Mesenchymal stem cell (in vitro differentiated cells and primary cell): Measurements from ENCODE around the gene GRID2.

Experiments
- DNase-seq: peaks from one replicate; pipeline ENCODE4 v3.0.0-alpha.2; 2013
- H2AFZ ChIP-seq: one replicate; pipeline ENCODE4 v1.6.1; 2013; ENCODE audit warnings: low read depth, mild to moderate bottlenecking, control low read depth, inconsistent platforms, low read length, moderate library complexity
- H2AK5ac ChIP-seq: 2 replicates; pipeline ENCODE4 v1.6.1; 2013; ENCODE audit warnings: low read length, moderate library complexity, mild to moderate bottlenecking, inconsistent platforms; ENCODE audit not compliant: severe bottlenecking
- H2BK120ac ChIP-seq: one replicate; pipeline ENCODE4 v1.6.1; 2013; ENCODE audit warnings: low read depth, mild to moderate bottlenecking, inconsistent platforms, low read length, moderate library complexity
- H2BK12ac ChIP-seq, 2 experiments: one replicate each; pipeline ENCODE4 v1.6.1; 2013; ENCODE audit warnings: inconsistent platforms in 2 of 2, low read length in 2 of 2, mild to moderate bottlenecking in 2 of 2, moderate library complexity in 2 of 2, control low read depth in 1 of 2
- H2BK15ac ChIP-seq: one replicate; pipeline ENCODE4 v1.6.1; 2013; ENCODE audit warnings: mild to moderate bottlenecking, low read depth, inconsistent platforms; ENCODE audit not compliant: poor library complexity, severe bottlenecking
- H2BK5ac ChIP-seq: 2 replicates; pipeline ENCODE4 v1.6.1; 2013; ENCODE audit warnings: low read depth, mild to moderate bottlenecking, low read length, control low read depth, inconsistent platforms; ENCODE audit not compliant: poor library complexity, severe bottlenecking
- H3K14ac ChIP-seq, 2 experiments: one replicate each; pipeline ENCODE4 v1.6.1; 2013; ENCODE audit warnings: inconsistent platforms in 2 of 2, low read length in 2 of 2, control low read depth in 1 of 2, mild to moderate bottlenecking in 1 of 2, moderate library complexity in 1 of 2
- H3K18ac ChIP-seq, 2 experiments: one replicate each; pipeline ENCODE4 v1.6.1; 2013; ENCODE audit warnings: inconsistent platforms in 2 of 2, low read length in 2 of 2, control low read depth in 1 of 2, low read depth in 1 of 2, mild to moderate bottlenecking in 1 of 2
- H3K23ac ChIP-seq, 2 experiments: one replicate each; pipeline ENCODE4 v1.6.1; 2013; ENCODE audit warnings: inconsistent platforms in 2 of 2, low read length in 2 of 2, mild to moderate bottlenecking in 2 of 2, moderate library complexity in 2 of 2, control low read depth in 1 of 2
- H3K27ac ChIP-seq: 2 replicates; pipeline ENCODE4 v1.5.1; 2013; ENCODE audit warnings: mild to moderate bottlenecking, moderate library complexity, low read length, control low read depth, inconsistent platforms; ENCODE audit not compliant: poor library complexity, severe bottlenecking
- H3K27me3 ChIP-seq, 2 experiments: 2 replicates each; pipeline versions ENCODE4 v1.6.1 to v1.7.0; 2013; ENCODE audit warnings: low read length in 2 of 2, mild to moderate bottlenecking in 2 of 2, moderate library complexity in 2 of 2, control low read depth in 1 of 2, inconsistent platforms in 1 of 2; ENCODE audit not compliant: control insufficient read depth in 1 of 2, insufficient read depth in 1 of 2
- H3K36me3 ChIP-seq, 2 experiments: 2 replicates each; pipeline versions ENCODE4 v1.6.1 to v1.7.0; 2013; ENCODE audit warnings: low read length in 2 of 2, control low read depth in 1 of 2, inconsistent platforms in 1 of 2, low read depth in 1 of 2, mild to moderate bottlenecking in 1 of 2; ENCODE audit not compliant: insufficient read depth in 2 of 2, control insufficient read depth in 1 of 2
- H3K4ac ChIP-seq, 2 experiments: one replicate each; pipeline ENCODE4 v1.6.1; 2013; ENCODE audit warnings: inconsistent platforms in 2 of 2, low read length in 2 of 2, mild to moderate bottlenecking in 2 of 2, moderate library complexity in 2 of 2, control low read depth in 1 of 2, low read depth in 1 of 2
- H3K4me1 ChIP-seq: 2 replicates; pipeline ENCODE4 v1.6.1; 2013; ENCODE audit warnings: low read depth, low read length, control low read depth; ENCODE audit not compliant: control insufficient read depth, insufficient read depth
- H3K4me2 ChIP-seq: 2 replicates; pipeline ENCODE4 v1.6.1; 2013; ENCODE audit warnings: low read length, mild to moderate bottlenecking, inconsistent platforms; ENCODE audit not compliant: poor library complexity, severe bottlenecking
- H3K4me3 ChIP-seq, 2 experiments: 2 replicates each; pipeline versions ENCODE4 v1.5.1 to v1.7.0; 2013; ENCODE audit warnings: low read length in 2 of 2, mild to moderate bottlenecking in 2 of 2, control low read depth in 1 of 2, low read depth in 1 of 2; ENCODE audit not compliant: insufficient read depth in 1 of 2
- H3K79me1 ChIP-seq: replicated peaks from 2 replicates; pipeline ENCODE4 v1.6.1; 2013; ENCODE audit warnings: mild to moderate bottlenecking, control low read depth, low read length, inconsistent platforms; ENCODE audit not compliant: poor library complexity, severe bottlenecking
- H3K9ac ChIP-seq: 2 replicates; pipeline ENCODE4 v1.7.0; 2013; ENCODE audit warnings: mild to moderate bottlenecking, low read length, moderate library complexity
- H3K9me3 ChIP-seq: 2 replicates; pipeline ENCODE4 v1.7.0; 2013; ENCODE audit warnings: mild to moderate bottlenecking, low read length; ENCODE audit not compliant: control insufficient read depth
- H4K8ac ChIP-seq: one replicate; pipeline ENCODE4 v1.6.1; 2013; ENCODE audit warnings: inconsistent platforms, mild to moderate bottlenecking, low read length, moderate library complexity
- H4K91ac ChIP-seq: one replicate; pipeline ENCODE4 v1.6.1; 2013; ENCODE audit warnings: mild to moderate bottlenecking, low read length, inconsistent platforms
- WGBS: methylation state at CpG from one replicate; pipeline ENCODE4 v1.1.7; 2013; ENCODE audit warnings: mixed read lengths; 5-methylcytosine and 5-hydroxymethylcytosine counted together

GRID2 gene

GRCh38 chr4:92304606-92305005, 840 bp downstream of the GRID2 start:
- Histone ChIP-seq H3K14ac (no peak overlapping the region), H4K91ac (no peak overlapping the region), H3K23ac (no peak overlapping the region), H2BK5ac (no peak overlapping the region), H2BK15ac (no peak overlapping the region), H3K4me1 (peaks cover 17% of the 10 kb centered on the region), H3K4me3 (peak overlapping the region in 1 of 2 experiments; percentile 64), H4K8ac (no peak overlapping the region), H2BK12ac (no peak overlapping the region), H3K18ac (no peak overlapping the region), H3K4me2 (peak overlapping the region; percentile 91), H3K9ac (no peak overlapping the region), H3K27ac (no peak overlapping the region), H3K4ac (no peak overlapping the region), H3K36me3 (no peaks in the 10 kb centered on the region), H3K27me3 (peaks cover 4 to 68% of the 10 kb centered on the region in 2 experiments), H3K79me1 (no peaks in the 10 kb centered on the region), H3K9me3 (no peaks in the 10 kb centered on the region), H2AK5ac (no peak overlapping the region), H2BK120ac (no peak overlapping the region), H2AFZ (no peak overlapping the region)
- DNase-seq, result peak; percentile 5
- 0% methylated on average over 7 of the region's 18 CpGs for WGBS

GRCh38 chr4:92305148-92305877, 1.5 kb downstream of the GRID2 start:
- Histone ChIP-seq H3K27me3 (peaks cover 4 to 68% of the 10 kb centered on the region in 2 experiments), H2BK15ac (no peak overlapping the region), H3K23ac (no peak overlapping the region), H3K4me1 (peaks cover 17% of the 10 kb centered on the region), H3K14ac (peak overlapping the region in 1 of 2 experiments; percentile 66), H2BK120ac (no peak overlapping the region), H4K91ac (no peak overlapping the region), H3K18ac (no peak overlapping the region), H2BK5ac (no peak overlapping the region), H2AK5ac (no peak overlapping the region), H2BK12ac (no peak overlapping the region), H3K4me2 (peak overlapping the region; percentile 91), H3K9me3 (no peaks in the 10 kb centered on the region), H3K27ac (no peak overlapping the region), H3K36me3 (no peaks in the 10 kb centered on the region), H2AFZ (peak overlapping the region; percentile 29), H3K4ac (no peak overlapping the region), H3K4me3 (peak overlapping the region; percentile 55 to 64), H3K9ac (no peak overlapping the region), H4K8ac (no peak overlapping the region), H3K79me1 (no peaks in the 10 kb centered on the region)
- peak; percentile 49 for DNase-seq
- WGBS, result 1% methylated on average over 61 of the region's 68 CpGs

GRCh38 chr4:92305878-92306520, 2.2 kb downstream of the GRID2 start:
- H3K79me1 ChIP-seq, result no peaks in the 10 kb centered on the region
- no peak overlapping the region for H2BK12ac ChIP-seq
- H2AK5ac ChIP-seq, result no peak overlapping the region
- H2BK15ac ChIP-seq, result no peak overlapping the region
- no peak overlapping the region for H3K18ac ChIP-seq
- H2AFZ ChIP-seq, result peak overlapping the region; percentile 29
- H3K23ac ChIP-seq, result no peak overlapping the region
- H4K8ac ChIP-seq, result no peak overlapping the region
- 3% methylated on average over 14 of the region's 15 CpGs for WGBS
- H3K9ac ChIP-seq, result no peak overlapping the region
- no peak overlapping the region for H3K27ac ChIP-seq
- H3K4me1 ChIP-seq, result peaks cover 17% of the 10 kb centered on the region
- no peak overlapping the region for H4K91ac ChIP-seq
- peak overlapping the region; percentile 91 for H3K4me2 ChIP-seq
- peak; percentile 6 for DNase-seq
- H3K14ac ChIP-seq, result no peak overlapping the region
- no peak overlapping the region for H2BK5ac ChIP-seq
- H3K4me3 ChIP-seq, result peak overlapping the region; percentile 55 to 64
- no peaks in the 10 kb centered on the region for H3K36me3 ChIP-seq
- no peak overlapping the region for H3K4ac ChIP-seq
- H2BK120ac ChIP-seq, result no peak overlapping the region
- H3K9me3 ChIP-seq, result no peaks in the 10 kb centered on the region
- H3K27me3 ChIP-seq, result peaks cover 4 to 68% of the 10 kb centered on the region in 2 experiments

- no peak overlapping the region for H4K91ac ChIP-seq
- H3K4me2 ChIP-seq, result no peak overlapping the region
- no peak overlapping the region for H3K4me3 ChIP-seq
- H2BK120ac ChIP-seq, result no peak overlapping the region
- no peak overlapping the region for H2BK12ac ChIP-seq
- H3K23ac ChIP-seq, result no peak overlapping the region
- H2AFZ ChIP-seq, result no peak overlapping the region
- H3K79me1 ChIP-seq, result no peaks in the 10 kb centered on the region
- H4K8ac ChIP-seq, result no peak overlapping the region
- no peak overlapping the region for H2BK15ac ChIP-seq
- H2AK5ac ChIP-seq, result no peak overlapping the region
- H3K27ac ChIP-seq, result no peak overlapping the region
- 95% methylated on average over 1 of the region's 2 CpGs for WGBS
- H3K4me1 ChIP-seq, result peaks cover 17% of the 10 kb centered on the region
- no peak overlapping the region for H3K4ac ChIP-seq
- no peaks in the 10 kb centered on the region for H3K36me3 ChIP-seq
- DNase-seq, result no peak
- no peaks in the 10 kb centered on the region for H3K9me3 ChIP-seq
- H3K14ac ChIP-seq, result no peak overlapping the region
- no peak overlapping the region for H3K18ac ChIP-seq
- no peak overlapping the region for H3K9ac ChIP-seq
- H3K27me3 ChIP-seq, result peaks cover 4 to 60% of the 10 kb centered on the region in 2 experiments
- H2BK5ac ChIP-seq, result no peak overlapping the region
Measured at GRCh38 chr4:92307181-92307580, 3.4 kb downstream of the GRID2 start.
